NOMO-1 treated with dmso at 0.1 percent for 144 hours (cell line): ENCODE data around the gene OR6P1.

Experiments
- DNase-seq: peaks from one replicate; lab custom pipeline; 2025; ENCODE audit not compliant: unreplicated experiment; lab: John Stamatoyannopoulos, UW

OR6P1 gene

GRCh38 chr1:158520021-158520420, 50.4 kb downstream of the OR6P1 start:
- DNase-seq: no peak

- DNase-seq: no peak
Measured at GRCh38 chr1:158516966-158517365, 53.4 kb downstream of the OR6P1 start.
